HEK293 (cell line): Measurements from ENCODE around the gene CLCN1.

Experiments used
- GLI4 ChIP-seq: fragments of 450-650 bp; formaldehyde crosslinking; IDR thresholded peaks from 2 replicates; pipeline ENCODE4 v1.5.1; 2016; ENCODE audit warnings: missing biosample characterization, missing genetic modification characterization
- INSM2 ChIP-seq: fragments of 450-650 bp; formaldehyde crosslinking; IDR thresholded peaks from 2 replicates; pipeline ENCODE4 v1.5.1; 2016; ENCODE audit warnings: missing biosample characterization, missing genetic modification characterization
- KLF1 ChIP-seq: fragments of 450-650 bp; formaldehyde crosslinking; IDR thresholded peaks from 2 replicates; pipeline ENCODE4 v1.5.1; 2016; ENCODE audit warnings: missing biosample characterization, missing genetic modification characterization
- MYNN ChIP-seq: fragments of 450-650 bp; formaldehyde crosslinking; IDR thresholded peaks from 2 replicates; pipeline ENCODE4 v1.5.1; 2016; ENCODE audit warnings: missing biosample characterization, missing genetic modification characterization, borderline replicate concordance
- PATZ1 ChIP-seq: fragments of 450-650 bp; formaldehyde crosslinking; IDR thresholded peaks from 2 replicates; pipeline ENCODE4 v1.5.1; 2016; ENCODE audit warnings: missing biosample characterization, missing genetic modification characterization
- PRDM2 ChIP-seq: fragments of 450-650 bp; formaldehyde crosslinking; IDR thresholded peaks from 2 replicates; pipeline ENCODE4 v1.5.1; 2016; ENCODE audit warnings: missing biosample characterization, missing genetic modification characterization, borderline replicate concordance
- TCF7L2 ChIP-seq: IDR thresholded peaks from 2 replicates; pipeline ENCODE4 v1.6.1; 2011; ENCODE audit warnings: low read depth, mild to moderate bottlenecking, inconsistent platforms, low read length, moderate library complexity, borderline replicate concordance
- YY1 ChIP-seq: fragments of 450-650 bp; formaldehyde crosslinking; IDR thresholded peaks from 2 replicates; pipeline ENCODE4 v1.5.1; 2018; ENCODE audit warnings: missing biosample characterization, missing genetic modification characterization
- YY2 ChIP-seq: fragments of 450-650 bp; formaldehyde crosslinking; IDR thresholded peaks from 2 replicates; pipeline ENCODE4 v1.5.1; 2016; ENCODE audit warnings: missing biosample characterization, missing genetic modification characterization
- ZBTB20 ChIP-seq: fragments of 450-650 bp; formaldehyde crosslinking; IDR thresholded peaks from 2 replicates; pipeline ENCODE4 v1.5.1; 2016; ENCODE audit warnings: missing biosample characterization, missing genetic modification characterization
- ZBTB26 ChIP-seq: fragments of 450-650 bp; formaldehyde crosslinking; optimal IDR thresholded peaks from 2 replicates; pipeline ENCODE3; 2016; ENCODE audit warnings: missing biosample characterization, mild to moderate bottlenecking, missing genetic modification characterization
- ZBTB48 ChIP-seq: fragments of 450-650 bp; formaldehyde crosslinking; IDR thresholded peaks from 2 replicates; pipeline ENCODE4 v1.5.1; 2016; ENCODE audit warnings: missing biosample characterization, missing genetic modification characterization
- ZBTB49 ChIP-seq: fragments of 450-650 bp; formaldehyde crosslinking; IDR thresholded peaks from 2 replicates; pipeline ENCODE4 v1.5.1; 2016; ENCODE audit warnings: missing biosample characterization, missing genetic modification characterization, low read depth
- ZFHX2 ChIP-seq: fragments of 450-650 bp; formaldehyde crosslinking; conservative IDR thresholded peaks from 2 replicates; pipeline ENCODE4 v1.5.1; 2016; ENCODE audit warnings: missing biosample characterization, missing genetic modification characterization
- ZNF175 ChIP-seq: fragments of 450-650 bp; formaldehyde crosslinking; IDR thresholded peaks from 2 replicates; pipeline ENCODE4 v1.5.1; 2016; ENCODE audit warnings: missing biosample characterization, missing genetic modification characterization
- ZNF214 ChIP-seq: fragments of 450-650 bp; formaldehyde crosslinking; IDR thresholded peaks from 2 replicates; pipeline ENCODE4 v1.5.1; 2017; ENCODE audit warnings: missing biosample characterization, mild to moderate bottlenecking, missing genetic modification characterization, borderline replicate concordance
- ZNF223 ChIP-seq: fragments of 450-650 bp; formaldehyde crosslinking; IDR thresholded peaks from 2 replicates; pipeline ENCODE4 v1.5.1; 2016; ENCODE audit warnings: missing biosample characterization, missing genetic modification characterization
- ZNF366 ChIP-seq: fragments of 450-650 bp; formaldehyde crosslinking; conservative IDR thresholded peaks from 2 replicates; pipeline ENCODE4 v1.5.1; 2016; ENCODE audit warnings: missing biosample characterization, missing genetic modification characterization
- ZNF416 ChIP-seq: fragments of 450-650 bp; formaldehyde crosslinking; IDR thresholded peaks from 2 replicates; pipeline ENCODE4 v1.5.1; 2016; ENCODE audit warnings: missing biosample characterization, missing genetic modification characterization
- ZNF629 ChIP-seq: fragments of 450-650 bp; formaldehyde crosslinking; IDR thresholded peaks from 2 replicates; pipeline ENCODE4 v1.5.1; 2017; ENCODE audit warnings: missing biosample characterization, missing genetic modification characterization
- ZNF654 ChIP-seq: fragments of 450-650 bp; formaldehyde crosslinking; IDR thresholded peaks from 2 replicates; pipeline ENCODE4 v1.5.1; 2016; ENCODE audit warnings: low read depth, missing biosample characterization, missing genetic modification characterization
- ZNF76 ChIP-seq: fragments of 450-650 bp; formaldehyde crosslinking; IDR thresholded peaks from 2 replicates; pipeline ENCODE4; 2016; ENCODE audit warnings: low read depth, missing biosample characterization, missing genetic modification characterization, borderline replicate concordance
- ZNF777 ChIP-seq: fragments of 450-650 bp; formaldehyde crosslinking; IDR thresholded peaks from 2 replicates; pipeline ENCODE4 v1.5.1; 2017; ENCODE audit warnings: missing biosample characterization, missing genetic modification characterization, borderline replicate concordance
- ZSCAN18 ChIP-seq: fragments of 450-650 bp; formaldehyde crosslinking; IDR thresholded peaks from 2 replicates; pipeline ENCODE4 v1.5.1; 2016; ENCODE audit warnings: missing biosample characterization, missing genetic modification characterization

CLCN1 gene

GRCh38 chr7:143362131-143363015 lies 46.5 kb downstream of the CLCN1 start, which contains the start of gene FAM131B (continued):
- TF ChIP-seq ZNF214 (tag by site-specific recombination) (no peak), ZNF76 (tag by site-specific recombination) (peak; percentile 27; the same call in 1 of the 2 replicates), INSM2 (tag by site-specific recombination) (no peak), YY2 (tag by site-specific recombination) (peak; percentile 32; the same call in 1 of the 2 replicates), ZSCAN18 (tag by site-specific recombination) (no peak), ZBTB48 (tag by site-specific recombination) (0 out of 2 replicates have a peak, but pooled peaks have one; percentile 20), ZNF629 (no peak), GLI4 (tag by site-specific recombination) (0 out of 2 replicates have a peak, but pooled peaks have one; percentile 44), TCF7L2 (no peak), YY1 (tag by site-specific recombination) (no peak), ZNF366 (tag by site-specific recombination) (peak; percentile 88), ZNF416 (tag by site-specific recombination) (no peak), PATZ1 (tag by site-specific recombination) (peak; percentile 88), ZBTB49 (tag by site-specific recombination) (no peak), MYNN (tag by site-specific recombination) (peak; percentile 59; the same call in 1 of the 2 replicates), ZNF175 (tag by site-specific recombination) (no peak), ZBTB20 (tag by site-specific recombination) (peak; percentile 73), ZBTB26 (tag by site-specific recombination) (peak; percentile 84), ZNF777 (tag by site-specific recombination) (peak; percentile 72; the same call in 1 of the 2 replicates), ZNF223 (tag by site-specific recombination) (no peak), PRDM2 (tag by site-specific recombination) (no peak), ZFHX2 (tag by site-specific recombination) (peak; percentile 76), ZNF654 (tag by site-specific recombination) (no peak), KLF1 (tag by site-specific recombination) (peak; percentile 61)
